Natural killer cell (primary cell): Measurements from ENCODE around the gene SMC4. TPM values are rescaled to one million over a fixed set of nuclear protein-coding genes. Genes with fewer than 3 reads are reported as not detected.

Source experiments
- ATAC-seq, 3 donors: fragments of 150-1000 bp in 2 of 3; fragments of 200-7000 bp in 1 of 3; cut with Tn5 transposase; 1 replicate in 1 of 3; 2 replicates in 2 of 3; pipeline ENCODE4 v1.10.0; 2021; ENCODE audit warnings: mild to moderate bottlenecking in 2 of 3, moderate library complexity in 2 of 3
- DNase-seq, 2 donors: peaks; one replicate each; pipeline versions ENCODE4 v3.0.0 to v3.0.0-alpha.2; 2013 to 2021; ENCODE audit warnings: mixed read lengths in 1 of 2
- H3K27ac ChIP-seq: one replicate; pipeline ENCODE4 v1.5.1; 2013; ENCODE audit warnings: mild to moderate bottlenecking, low read length
- H3K27me3 ChIP-seq: one replicate; pipeline ENCODE4 v1.6.1; 2013; ENCODE audit warnings: low read length; ENCODE audit not compliant: control insufficient read depth, insufficient read depth
- H3K36me3 ChIP-seq: one replicate; pipeline ENCODE4 v1.6.1; 2013; ENCODE audit warnings: low read length; ENCODE audit not compliant: control insufficient read depth, insufficient read depth
- H3K4me1 ChIP-seq: one replicate; pipeline ENCODE4 v1.6.1; 2013; ENCODE audit warnings: low read length; ENCODE audit not compliant: control insufficient read depth, insufficient read depth
- H3K4me3 ChIP-seq: one replicate; pipeline ENCODE4 v1.5.1; 2013; ENCODE audit warnings: low read length
- H3K9me3 ChIP-seq: one replicate; pipeline ENCODE4 v1.6.1; 2013; ENCODE audit warnings: low read length; ENCODE audit not compliant: control insufficient read depth, insufficient read depth
- H3K27ac Mint-ChIP-seq, 2 donors: one replicate each; pipeline ENCODE4 v1.8.0; 2022; ENCODE audit warnings: mild to moderate bottlenecking in 2 of 2, mixed read lengths in 2 of 2, moderate library complexity in 1 of 2
- H3K27me3 Mint-ChIP-seq, 2 donors: one replicate each; pipeline ENCODE4 v1.8.0; 2022; ENCODE audit warnings: low read depth in 2 of 2, mixed read lengths in 2 of 2
- H3K36me3 Mint-ChIP-seq: one replicate; pipeline ENCODE4 v1.8.0; 2022; ENCODE audit warnings: mixed read lengths
- H3K4me1 Mint-ChIP-seq, 2 donors: one replicate each; pipeline ENCODE4 v1.8.0; 2022; ENCODE audit warnings: mixed read lengths in 2 of 2
- H3K4me3 Mint-ChIP-seq: one replicate; pipeline ENCODE4 v1.8.0; 2022; ENCODE audit warnings: mild to moderate bottlenecking, moderate library complexity, mixed read lengths
- H3K9me3 Mint-ChIP-seq, 2 donors: one replicate each; pipeline ENCODE4 v1.8.0; 2022; ENCODE audit warnings: mixed read lengths in 2 of 2
- CTCF ChIP-seq: fragments of 200-600 bp; IDR thresholded peaks from one replicate; pipeline ENCODE4 v1.8.0; 2022; ENCODE audit warnings: antibody characterized with exemption
- WGBS: methylation state at CpG from one replicate; pipeline ENCODE4 v1.1.7; 2013; ENCODE audit warnings: missing lambda C conversion rate; ENCODE audit not compliant: insufficient coverage; 5-methylcytosine and 5-hydroxymethylcytosine counted together
- intact Hi-C: fragments of 100-400 bp; cut with micrococcal nuclease; formaldehyde crosslinking; loops from one replicate; pipeline ENCODE4 v1.14.2; 2022
- total RNA-seq, 4 donors: library from RNA; stranded (reverse); fragments of 120-200 nt in 1 of 4; gene quantifications; one replicate each; pipeline versions ENCODE4 v1.2.3 to v1.2.4, GENCODE V29; 2013 to 2022

SMC4 gene
- total RNA-seq, 3 donors from 2014 or later (not counting 1 experiment from before 2014, with no cell fraction given), result 83.4 to 99.3 (median 92.0) TPM

DNA sequence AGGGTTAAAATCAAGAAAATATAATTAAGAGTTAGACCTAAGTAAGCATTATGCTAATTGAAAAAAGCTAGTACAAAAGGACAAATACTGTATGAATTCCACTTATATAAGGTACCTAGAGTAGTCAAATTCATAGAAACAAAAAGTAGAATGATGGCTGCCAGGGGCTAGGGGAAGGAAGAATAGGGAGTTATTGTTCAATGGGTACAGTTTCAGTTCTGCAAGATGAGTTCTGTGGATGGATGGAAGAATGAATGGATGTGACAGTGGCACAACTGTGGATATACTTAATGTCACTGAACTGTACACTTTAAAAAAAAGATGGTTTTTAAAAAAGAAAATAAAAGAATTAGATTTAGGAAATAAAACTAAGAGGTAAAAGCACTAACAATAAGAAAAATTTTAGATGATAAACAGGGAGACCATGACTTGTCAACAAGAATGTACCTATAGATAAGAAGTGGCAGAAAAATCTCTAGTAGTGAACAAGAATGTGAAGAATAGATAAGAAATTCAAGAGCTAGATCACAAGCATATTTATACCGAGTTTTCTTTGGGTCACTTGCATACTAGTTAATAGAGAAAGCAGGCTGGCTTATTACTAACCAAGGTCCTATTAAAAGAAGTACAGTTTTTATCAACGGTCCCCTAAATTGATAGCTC lies 6.0 kb upstream of the SMC4 start:
- no peaks in the 10 kb centered on the region for H3K27me3 Mint-ChIP-seq
- 95% methylated on average over 2 of the region's 2 CpGs for WGBS
- no peaks in the 10 kb centered on the region for H3K36me3 Mint-ChIP-seq
- no peak for TF ChIP-seq CTCF
- Histone ChIP-seq H3K27me3 (no peaks in the 10 kb centered on the region), H3K27ac (no peak overlapping the region), H3K9me3 (no peaks in the 10 kb centered on the region), H3K4me3 (no peak overlapping the region), H3K36me3 (no peaks in the 10 kb centered on the region), H3K4me1 (no peaks in the 10 kb centered on the region)
- H3K4me1 Mint-ChIP-seq, result peaks cover 6% of the 10 kb centered on the region in 2 donors
- H3K27ac Mint-ChIP-seq, result no peak overlapping the region
- H3K4me3 Mint-ChIP-seq, result no peak overlapping the region
- intact Hi-C loops, result no loop called here
- H3K9me3 Mint-ChIP-seq, result no peaks in the 10 kb centered on the region
- DNase-seq, result no peak
- no peak for ATAC-seq

GRCh38 chr3:160394009-160394392 lies 5.4 kb upstream of the SMC4 start:
- WGBS, result 100% methylated on average over 1 of the region's 3 CpGs
- ATAC-seq, result no peak
- H3K27me3 Mint-ChIP-seq, result no peaks in the 10 kb centered on the region
- no peak for DNase-seq
- H3K4me1 Mint-ChIP-seq, result peaks cover 11% of the 10 kb centered on the region in 2 donors
- Histone ChIP-seq H3K36me3 (no peaks in the 10 kb centered on the region), H3K27me3 (no peaks in the 10 kb centered on the region), H3K4me1 (no peaks in the 10 kb centered on the region), H3K9me3 (no peaks in the 10 kb centered on the region), H3K4me3 (no peak overlapping the region), H3K27ac (no peak overlapping the region)
- no peak overlapping the region for H3K27ac Mint-ChIP-seq
- no peak for TF ChIP-seq CTCF
- peaks cover 3% of the 10 kb centered on the region for H3K36me3 Mint-ChIP-seq
- H3K4me3 Mint-ChIP-seq, result no peak overlapping the region
- H3K9me3 Mint-ChIP-seq, result no peaks in the 10 kb centered on the region
- intact Hi-C loops, result no loop called here

DNA sequence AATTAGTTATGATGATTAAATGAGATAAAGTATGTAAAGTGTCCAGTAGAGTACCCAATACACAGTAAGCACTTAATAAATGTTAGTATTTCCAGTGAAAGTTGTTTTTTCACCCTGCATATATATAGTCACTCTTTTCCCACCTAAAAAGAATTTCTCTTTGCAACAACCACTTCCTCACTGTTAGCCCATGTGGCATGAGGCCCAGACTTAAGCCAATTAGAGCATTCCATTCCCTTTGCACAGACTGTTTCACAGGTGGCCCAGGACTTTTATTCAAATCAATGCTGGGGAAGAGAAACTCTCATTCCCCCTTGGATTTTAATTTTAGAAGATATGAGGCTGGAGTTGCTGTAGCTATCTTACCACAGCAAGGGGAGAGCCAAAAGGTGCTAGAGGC lies 4.2 kb upstream of the SMC4 start:
- intact Hi-C loops, result loop anchor here (5.0 kb wide), 1 partner anchor 827 kb away; the partner anchor contains the start of gene NMD3
- H3K9me3 Mint-ChIP-seq, result no peaks in the 10 kb centered on the region
- peaks cover 5% of the 10 kb centered on the region for H3K4me1 ChIP-seq

More for the DNA sequence above, 4.2 kb upstream of the SMC4 start:
- no peak for ATAC-seq
- H3K27me3 Mint-ChIP-seq, result no peaks in the 10 kb centered on the region
- no peak for DNase-seq
- no peaks in the 10 kb centered on the region for H3K36me3 ChIP-seq
- H3K27ac ChIP-seq, result no peak overlapping the region
- no peak overlapping the region for H3K4me3 Mint-ChIP-seq
- TF ChIP-seq CTCF, result no peak
- H3K9me3 ChIP-seq, result no peaks in the 10 kb centered on the region
- peaks cover 7% of the 10 kb centered on the region for H3K36me3 Mint-ChIP-seq
- H3K4me3 ChIP-seq, result no peak overlapping the region
- H3K4me1 Mint-ChIP-seq, result peaks cover 17 to 22% of the 10 kb centered on the region in 2 donors
- no peak overlapping the region for H3K27ac Mint-ChIP-seq
- no peaks in the 10 kb centered on the region for H3K27me3 ChIP-seq
